Measurements from ENCODE around the gene POMGNT2.

DNA sequence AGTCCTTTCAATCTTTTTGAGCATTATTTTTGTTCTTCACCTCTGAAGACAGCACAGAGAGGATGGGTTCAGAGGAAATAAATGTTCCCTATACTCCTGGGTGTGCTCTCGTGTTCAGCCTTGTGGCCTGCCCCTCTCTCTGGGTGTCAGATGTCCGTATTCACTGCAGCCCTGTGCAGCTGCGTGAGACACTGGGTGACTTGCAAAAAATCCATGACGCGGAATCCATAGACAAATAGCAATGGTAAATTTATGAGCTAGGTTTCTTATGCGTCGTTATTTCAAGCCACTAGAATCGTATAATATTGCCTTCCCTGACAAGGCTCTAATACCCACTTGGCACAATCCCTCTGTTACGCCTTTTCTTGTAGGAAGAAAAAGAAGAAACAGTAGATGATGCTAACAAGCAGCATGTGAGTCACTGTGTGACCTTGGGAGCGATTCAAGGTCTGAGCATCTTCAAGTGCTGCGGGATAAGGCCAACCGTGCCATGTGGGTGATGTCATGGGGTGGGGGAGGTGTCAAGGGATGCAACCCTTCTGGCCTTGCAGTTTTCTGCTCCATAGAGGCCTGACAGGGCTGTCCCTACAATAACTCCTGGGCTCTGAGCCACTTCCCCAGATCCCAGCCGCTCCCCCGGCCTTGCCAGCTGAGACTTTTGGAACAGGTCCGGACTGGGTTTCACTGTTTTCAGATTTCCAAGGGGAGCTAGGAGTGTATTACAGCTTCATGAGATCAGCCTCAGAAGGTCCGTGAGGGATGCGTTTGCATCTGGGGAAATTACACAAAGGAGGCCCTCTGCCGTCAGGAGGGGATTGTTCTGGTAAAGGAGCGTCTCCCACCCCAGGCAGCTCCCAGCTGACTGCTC lies 47.6 kb upstream of the POMGNT2 start:
- TF ChIP-seq CTCF (IDR thresholded peaks at IDR 0.05): no peak
- no peak for TF ChIP-seq EZH2 (IDR thresholded peaks at IDR 0.05; ENCODE audit: borderline replicate concordance, insufficient read depth, low read depth, low read length, poor library complexity, severe bottlenecking)
